CD4-positive, alpha-beta T cell treated with Interleukin-17A for 4 hours (primary cell): ENCODE results near the gene EEFSEC.

Experiments used
- DNase-seq: peaks from one replicate; pipeline ENCODE4 v3.0.0-alpha.2; 2020; ENCODE audit warnings: mixed read lengths

The EEFSEC gene

GRCh38 chr3:128290484-128290883 is 137.2 kb downstream of the EEFSEC start:
- DNase-seq, result no peak

- DNase-seq, result no peak
These were observed 140.6 kb downstream of the EEFSEC start for GRCh38 chr3:128293930-128294329.

GRCh38 chr3:128294999-128295468 is 141.8 kb downstream of the EEFSEC start:
- peak; percentile 43 for DNase-seq

GRCh38 chr3:128296469-128297251 is 143.4 kb downstream of the EEFSEC start:
- DNase-seq, result no peak

GRCh38 chr3:128297401-128298138 is 144.3 kb downstream of the EEFSEC start:
- DNase-seq, result no peak

GRCh38 chr3:128301186-128302023 is 148.1 kb downstream of the EEFSEC start:
- DNase-seq, result no peak

GRCh38 chr3:128306481-128306880 is 153.2 kb downstream of the EEFSEC start:
- no peak for DNase-seq

GRCh38 chr3:128307029-128307633 is 153.8 kb downstream of the EEFSEC start:
- peak; percentile 27 for DNase-seq

- no peak for DNase-seq
These were observed 154.6 kb downstream of the EEFSEC start for GRCh38 chr3:128307781-128308469.

GRCh38 chr3:128309026-128309425 is 155.7 kb downstream of the EEFSEC start:
- no peak for DNase-seq

GRCh38 chr3:128310286-128311058 is 157.2 kb downstream of the EEFSEC start:
- no peak for DNase-seq

GRCh38 chr3:128311441-128311844 is 158.2 kb downstream of the EEFSEC start:
- no peak for DNase-seq

- no peak for DNase-seq
These were observed 159.0 kb downstream of the EEFSEC start for GRCh38 chr3:128312271-128312670.

GRCh38 chr3:128313071-128313725 is 159.9 kb downstream of the EEFSEC start:
- DNase-seq, result no peak

GRCh38 chr3:128313935-128314334 is 160.7 kb downstream of the EEFSEC start:
- DNase-seq, result no peak

GRCh38 chr3:128315313-128315712 is 162.0 kb downstream of the EEFSEC start:
- DNase-seq, result no peak

- DNase-seq, result peak; percentile 81
These were observed 163.2 kb downstream of the EEFSEC start for GRCh38 chr3:128316481-128316891.

GRCh38 chr3:128317101-128317697 is 163.9 kb downstream of the EEFSEC start:
- no peak for DNase-seq

GRCh38 chr3:128317698-128318231 is 164.5 kb downstream of the EEFSEC start:
- DNase-seq, result no peak
